Upper lobe of left lung (tissue), 6 donors: ENCODE data around the gene KLHL29. TPM values are rescaled to one million over a fixed set of nuclear protein-coding genes. Genes with fewer than 3 reads are reported as not detected.

Experiments used
- ATAC-seq, 2 donors: fragments of 200-7000 bp; cut with Tn5 transposase; one replicate each; pipeline ENCODE4 v1.9.1; 2022; ENCODE audit warnings: mild to moderate bottlenecking in 2 of 2, moderate library complexity in 2 of 2; ENCODE audit not compliant: low FRiP score in 2 of 2
- DNase-seq, 2 donors: peaks; one replicate each; pipeline ENCODE4 v3.0.0-alpha.2; 2019 to 2020
- H3K27ac ChIP-seq, 4 donors: fragments of 200-600 bp; sonication (generic); one replicate each; pipeline ENCODE4 v1.5.1; 2016 to 2019
- H3K27me3 ChIP-seq, 4 donors: fragments of 200-600 bp; sonication (generic); one replicate each; pipeline ENCODE4 v1.5.1; 2017 to 2019
- H3K36me3 ChIP-seq, 4 donors: fragments of 200-600 bp; sonication (generic); one replicate each; pipeline ENCODE4 v1.5.1; 2016 to 2019
- H3K4me1 ChIP-seq, 4 donors: fragments of 200-600 bp; sonication (generic); one replicate each; pipeline ENCODE4 v1.5.1; 2018 to 2019
- H3K4me3 ChIP-seq, 4 donors: fragments of 200-600 bp; sonication (generic); one replicate each; pipeline ENCODE4 v1.5.1; 2017 to 2019; ENCODE audit warnings: mild to moderate bottlenecking in 2 of 4, moderate library complexity in 1 of 4
- H3K9me3 ChIP-seq, 4 donors: fragments of 200-600 bp; sonication (generic); one replicate each; pipeline ENCODE4 v1.5.1; 2018 to 2019
- CTCF ChIP-seq, 6 experiments: fragments of 450-650 bp in 4 of 6; fragments of 200-600 bp in 2 of 6; sonication (generic) in 2 of 6; IDR thresholded peaks; one replicate each; pipeline ENCODE4 v1.5.1; 2016 to 2019; ENCODE audit warnings: antibody characterized with exemption in 6 of 6
- EP300 ChIP-seq, 4 donors: sonication (generic); formaldehyde crosslinking; IDR thresholded peaks; one replicate each; pipeline ENCODE4 v1.5.1; 2017; ENCODE audit warnings: antibody characterized with exemption in 4 of 4, control low read depth in 2 of 4
- POLR2A ChIP-seq, 4 donors: fragments of 450-650 bp; IDR thresholded peaks; one replicate each; pipeline ENCODE4 v1.5.1; 2016 to 2017; ENCODE audit warnings: antibody characterized with exemption in 4 of 4, mild to moderate bottlenecking in 2 of 4
- POLR2AphosphoS5 ChIP-seq, 2 donors: sonication (generic); formaldehyde crosslinking; IDR thresholded peaks; one replicate each; pipeline ENCODE4 v1.5.1; 2017; ENCODE audit warnings: antibody characterized with exemption in 2 of 2
- WGBS, 2 donors: methylation state at CpG; one replicate each; pipeline ENCODE4 v1.1.5; 2017 to 2018; 5-methylcytosine and 5-hydroxymethylcytosine counted together
- total RNA-seq, 6 donors: library from RNA; depleted of rRNA in 4 of 6; stranded (reverse); fragments of >200 nt in 4 of 6; gene quantifications; one replicate each; pipeline versions ENCODE4 v1.1.0 to v1.2.1, GENCODE V29; 2016 to 2021
- donor health status: DM: no; HTN: no; CAD: no; lungs with moderate emphysema.
- donor health status: DM: no; HTN: yes; CAD: no; lungs with severe emphysema.

Gene KLHL29
- total RNA-seq, 6 donors from 2014 or later, result 8.6 to 34.4 (median 18.2) TPM

- no peak for TF ChIP-seq CTCF (IDR thresholded peaks at IDR 0.05)
- no peak for TF ChIP-seq POLR2A (IDR thresholded peaks at IDR 0.05)
- TF ChIP-seq POLR2AphosphoS5 (IDR thresholded peaks at IDR 0.05), result no peak
- TF ChIP-seq EP300 (IDR thresholded peaks at IDR 0.05), result no peak
Observed at GRCh38 chr2:23579674-23580073, 194.7 kb downstream of the KLHL29 start.

GRCh38 chr2:23583467-23583866 lies 198.5 kb downstream of the KLHL29 start:
- ATAC-seq (no peak), DNase-seq (no peak)
- Histone ChIP-seq H3K9me3 (no peaks in the 10 kb centered on the region), H3K4me1 (no peaks in the 10 kb centered on the region), H3K27ac (no peak overlapping the region), H3K27me3 (no peaks in the 10 kb centered on the region), H3K36me3 (no peaks in the 10 kb centered on the region), H3K4me3 (no peak overlapping the region)
- TF ChIP-seq POLR2AphosphoS5 (IDR thresholded peaks at IDR 0.05) (no peak), CTCF (IDR thresholded peaks at IDR 0.05) (no peak), EP300 (IDR thresholded peaks at IDR 0.05) (no peak), POLR2A (IDR thresholded peaks at IDR 0.05) (no peak)
- WGBS, 2 donors, result 89 to 93% methylated on average over 8 of the region's 8 CpGs

More at GRCh38 chr2:23579674-23580073, 194.7 kb downstream of the KLHL29 start:
- ATAC-seq (no peak), DNase-seq (no peak)
- H3K4me3 ChIP-seq, result no peak overlapping the region
- H3K36me3 ChIP-seq, result no peaks in the 10 kb centered on the region
- H3K27ac ChIP-seq, result no peak overlapping the region
- H3K27me3 ChIP-seq, result no peaks in the 10 kb centered on the region
- H3K4me1 ChIP-seq, result no peaks in the 10 kb centered on the region
- H3K9me3 ChIP-seq, result no peaks in the 10 kb centered on the region
- 85 to 95% methylated on average over 5 of the region's 5 CpGs for WGBS, 2 donors

- no peak for TF ChIP-seq CTCF (IDR thresholded peaks at IDR 0.05)
- no peak for TF ChIP-seq POLR2A (IDR thresholded peaks at IDR 0.05)
- no peak for TF ChIP-seq EP300 (IDR thresholded peaks at IDR 0.05)
- no peak for TF ChIP-seq POLR2AphosphoS5 (IDR thresholded peaks at IDR 0.05)
- no peak for ATAC-seq
- no peaks in the 10 kb centered on the region for H3K9me3 ChIP-seq
- WGBS, 2 donors, result 84 to 95% methylated on average over 9 to 17 of the region's 17 CpGs
- H3K27me3 ChIP-seq, result no peaks in the 10 kb centered on the region
- DNase-seq, result no peak
- H3K4me1 ChIP-seq, result no peaks in the 10 kb centered on the region
- H3K4me3 ChIP-seq, result no peak overlapping the region
- H3K36me3 ChIP-seq, result no peaks in the 10 kb centered on the region
- H3K27ac ChIP-seq, result no peak overlapping the region
Observed at GRCh38 chr2:23584054-23584745, 199.2 kb downstream of the KLHL29 start.

- 81 to 82% methylated on average over 13 of the region's 13 CpGs for WGBS, 2 donors
- no peaks in the 10 kb centered on the region for H3K36me3 ChIP-seq
Observed at GRCh38 chr2:23585273-23586170, 200.5 kb downstream of the KLHL29 start.

More at GRCh38 chr2:23585273-23586170, 200.5 kb downstream of the KLHL29 start:
- Histone ChIP-seq H3K9me3 (no peaks in the 10 kb centered on the region), H3K27me3 (no peaks in the 10 kb centered on the region), H3K4me3 (no peak overlapping the region), H3K4me1 (no peaks in the 10 kb centered on the region), H3K27ac (no peak overlapping the region)
- TF ChIP-seq EP300 (IDR thresholded peaks at IDR 0.05), result no peak
- no peak for TF ChIP-seq CTCF (IDR thresholded peaks at IDR 0.05)
- no peak for TF ChIP-seq POLR2A (IDR thresholded peaks at IDR 0.05)
- TF ChIP-seq POLR2AphosphoS5 (IDR thresholded peaks at IDR 0.05), result no peak
- no peak for DNase-seq
- no peak for ATAC-seq
